HG03565 (cell line): ENCODE measurements around the gene PRDM2.
A peak's percentile ranks its signal among the peaks of the same experiment; 100 is the strongest.
"Not testable (repeated sequence)": the region's sequence is repeated elsewhere in the genome, so short reads cannot be mapped to it uniquely, and the experiment has no call there.

Source experiments
- ATAC-seq: cut with Tn5 transposase; IDR thresholded peaks from one replicate; pipeline ENCODE4 v1.9.1; 2021; ENCODE audit warnings: mild to moderate bottlenecking, moderate library complexity; ENCODE audit not compliant: unreplicated experiment

Gene PRDM2, protein sequence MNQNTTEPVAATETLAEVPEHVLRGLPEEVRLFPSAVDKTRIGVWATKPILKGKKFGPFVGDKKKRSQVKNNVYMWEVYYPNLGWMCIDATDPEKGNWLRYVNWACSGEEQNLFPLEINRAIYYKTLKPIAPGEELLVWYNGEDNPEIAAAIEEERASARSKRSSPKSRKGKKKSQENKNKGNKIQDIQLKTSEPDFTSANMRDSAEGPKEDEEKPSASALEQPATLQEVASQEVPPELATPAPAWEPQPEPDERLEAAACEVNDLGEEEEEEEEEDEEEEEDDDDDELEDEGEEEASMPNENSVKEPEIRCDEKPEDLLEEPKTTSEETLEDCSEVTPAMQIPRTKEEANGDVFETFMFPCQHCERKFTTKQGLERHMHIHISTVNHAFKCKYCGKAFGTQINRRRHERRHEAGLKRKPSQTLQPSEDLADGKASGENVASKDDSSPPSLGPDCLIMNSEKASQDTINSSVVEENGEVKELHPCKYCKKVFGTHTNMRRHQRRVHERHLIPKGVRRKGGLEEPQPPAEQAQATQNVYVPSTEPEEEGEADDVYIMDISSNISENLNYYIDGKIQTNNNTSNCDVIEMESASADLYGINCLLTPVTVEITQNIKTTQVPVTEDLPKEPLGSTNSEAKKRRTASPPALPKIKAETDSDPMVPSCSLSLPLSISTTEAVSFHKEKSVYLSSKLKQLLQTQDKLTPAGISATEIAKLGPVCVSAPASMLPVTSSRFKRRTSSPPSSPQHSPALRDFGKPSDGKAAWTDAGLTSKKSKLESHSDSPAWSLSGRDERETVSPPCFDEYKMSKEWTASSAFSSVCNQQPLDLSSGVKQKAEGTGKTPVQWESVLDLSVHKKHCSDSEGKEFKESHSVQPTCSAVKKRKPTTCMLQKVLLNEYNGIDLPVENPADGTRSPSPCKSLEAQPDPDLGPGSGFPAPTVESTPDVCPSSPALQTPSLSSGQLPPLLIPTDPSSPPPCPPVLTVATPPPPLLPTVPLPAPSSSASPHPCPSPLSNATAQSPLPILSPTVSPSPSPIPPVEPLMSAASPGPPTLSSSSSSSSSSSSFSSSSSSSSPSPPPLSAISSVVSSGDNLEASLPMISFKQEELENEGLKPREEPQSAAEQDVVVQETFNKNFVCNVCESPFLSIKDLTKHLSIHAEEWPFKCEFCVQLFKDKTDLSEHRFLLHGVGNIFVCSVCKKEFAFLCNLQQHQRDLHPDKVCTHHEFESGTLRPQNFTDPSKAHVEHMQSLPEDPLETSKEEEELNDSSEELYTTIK (N-terminal part only)

DNA sequence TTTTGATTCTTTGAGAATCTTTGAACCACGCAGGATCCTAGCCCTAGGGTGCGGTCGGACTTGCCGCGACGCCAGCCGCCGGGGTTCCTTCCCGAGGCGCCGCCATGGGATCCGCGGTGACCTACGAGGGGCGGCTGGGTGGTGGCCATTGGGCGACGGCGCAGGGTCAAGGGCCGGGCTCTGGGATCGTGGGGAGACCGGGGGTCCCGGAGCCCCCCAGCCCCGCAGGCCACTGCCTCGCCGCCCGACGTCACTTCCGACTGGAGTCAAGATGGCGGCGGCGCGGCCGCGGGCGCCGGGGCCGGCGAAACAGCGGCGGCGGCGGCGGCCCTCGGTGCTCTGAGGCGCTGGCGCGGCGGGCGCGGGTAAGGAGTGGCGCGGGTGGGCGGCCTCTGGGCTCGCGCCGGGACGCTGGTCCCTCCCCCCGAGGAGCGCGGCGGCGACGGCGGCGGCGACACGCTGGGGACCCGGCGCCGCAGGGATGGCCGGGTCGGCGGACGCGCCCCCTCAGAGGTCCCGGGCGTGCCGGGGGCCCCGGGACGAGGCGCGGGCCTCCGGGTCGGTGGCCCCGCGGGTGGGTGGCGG is at the start of gene PRDM2:
TSS of gene PRDM2 (plus strand) at position 253 of the 585 bp plus-strand sequence. CDS start 15,418 bp downstream, outside the sequence.
- no peak for ATAC-seq

DNA sequence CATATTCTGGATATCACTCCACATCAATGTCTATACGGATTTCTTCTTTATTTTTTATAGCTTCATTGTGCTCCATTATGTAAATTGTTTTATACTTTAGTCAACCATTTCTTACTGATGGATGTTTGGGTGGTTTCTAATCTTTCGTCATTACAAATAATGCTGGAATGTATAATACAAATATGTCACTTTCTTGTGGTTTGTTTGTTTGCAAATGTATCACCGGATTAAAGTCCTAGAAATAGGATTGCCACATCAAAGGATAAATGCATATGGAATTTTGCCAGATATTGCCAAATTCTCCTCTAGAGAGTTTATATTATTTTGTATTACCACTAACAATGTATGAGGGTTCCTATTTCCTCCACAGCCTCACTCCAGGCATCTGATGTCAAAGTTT is 48.7 kb upstream of the PRDM2 start:
- ATAC-seq = no peak

DNA sequence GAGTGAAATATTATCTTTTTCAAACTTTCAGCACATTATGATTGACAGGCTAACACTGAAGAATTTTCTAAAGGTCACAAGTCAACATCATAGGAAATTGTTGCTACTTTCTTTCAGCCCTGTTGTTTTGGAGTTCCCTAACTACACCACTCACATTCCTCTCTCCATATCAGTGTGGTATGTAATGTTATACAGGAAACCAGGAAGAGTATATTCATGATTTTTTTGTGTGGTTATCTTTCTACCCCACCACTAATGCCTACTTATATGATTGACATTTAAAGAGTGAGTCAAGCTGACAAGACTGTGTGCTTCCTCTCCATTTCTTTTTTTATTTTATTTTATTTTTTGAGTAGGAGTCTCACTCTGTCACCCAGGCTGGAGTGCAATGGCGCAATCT is 47.8 kb upstream of the PRDM2 start:
- ATAC-seq = no peak

DNA sequence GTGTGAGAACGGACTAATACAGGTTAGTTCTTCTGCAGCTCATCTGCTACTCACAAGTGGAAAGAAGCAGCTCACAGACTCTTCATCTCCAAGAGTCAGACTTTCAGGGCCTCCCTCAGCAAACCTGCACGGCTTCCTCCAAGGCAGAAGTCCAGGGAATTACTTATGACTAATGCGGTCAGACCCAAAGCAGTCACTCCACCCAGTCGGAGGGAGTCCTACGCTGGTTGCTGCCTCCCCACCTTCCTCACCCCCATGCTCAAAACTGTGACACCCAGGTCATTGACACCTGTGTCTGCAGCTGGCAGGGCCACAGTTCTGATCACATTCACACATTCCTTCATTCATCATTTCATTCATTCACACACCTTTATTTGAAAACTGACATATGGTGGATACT is 38.4 kb upstream of the PRDM2 start:
- no peak for ATAC-seq

DNA sequence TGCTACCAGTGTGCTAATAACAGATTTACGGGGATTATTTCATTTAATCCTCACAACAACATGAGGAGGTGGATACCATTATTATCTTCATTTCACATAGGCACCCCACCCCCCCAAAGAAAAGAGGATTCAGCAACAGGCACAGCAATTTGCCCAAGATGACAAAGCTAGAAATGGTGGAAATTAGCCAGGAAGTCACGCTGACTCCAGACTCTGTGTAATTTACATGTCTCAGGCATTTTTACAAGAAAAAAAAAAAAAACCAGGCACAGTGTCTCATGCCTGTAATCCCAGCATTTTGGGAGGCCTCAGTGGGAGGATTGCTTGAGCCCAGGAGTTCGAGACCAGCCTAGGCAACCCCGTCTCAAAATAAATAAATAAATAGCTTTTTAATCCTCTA is 37.5 kb upstream of the PRDM2 start:
- no peak for ATAC-seq

DNA sequence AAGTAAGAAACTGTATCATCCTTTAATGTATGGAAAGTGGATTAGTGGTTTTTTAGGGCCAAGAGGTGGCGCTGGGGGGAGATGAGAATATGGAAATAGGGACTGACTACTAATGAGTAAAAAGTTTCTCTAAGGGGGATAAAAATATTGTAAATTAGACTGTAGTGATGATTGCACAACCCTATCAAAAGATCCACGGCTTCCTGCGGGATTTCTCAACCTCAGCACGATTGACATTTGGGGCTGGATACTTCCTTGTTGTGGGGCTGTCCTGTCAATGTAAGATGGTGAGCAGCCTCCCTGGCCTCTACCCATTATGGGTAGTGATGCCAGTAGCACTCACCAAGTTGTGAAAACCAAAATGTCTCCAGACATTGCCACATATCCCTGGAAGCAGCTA is 36.0 kb upstream of the PRDM2 start:
- ATAC-seq = no peak

DNA sequence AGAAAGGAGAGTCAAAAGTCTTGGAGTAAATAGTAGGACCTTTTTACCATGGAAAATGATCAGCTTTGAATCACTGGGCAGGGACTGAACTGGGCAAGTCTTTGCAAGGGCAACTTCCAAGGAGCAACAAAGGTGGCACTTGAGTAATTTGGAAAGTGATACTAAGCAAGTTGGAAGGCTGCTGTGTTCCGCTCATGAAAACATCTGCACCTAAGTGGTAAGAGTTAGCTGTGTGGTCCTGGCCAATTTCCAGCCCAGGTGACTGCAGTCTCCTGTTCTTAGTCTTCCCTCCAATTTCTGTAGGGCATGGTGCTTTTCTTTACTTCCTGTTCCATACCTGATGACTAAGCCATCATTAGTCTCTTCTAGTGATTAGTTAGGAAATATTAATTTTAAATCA is 35.5 kb upstream of the PRDM2 start:
- ATAC-seq = no peak

DNA sequence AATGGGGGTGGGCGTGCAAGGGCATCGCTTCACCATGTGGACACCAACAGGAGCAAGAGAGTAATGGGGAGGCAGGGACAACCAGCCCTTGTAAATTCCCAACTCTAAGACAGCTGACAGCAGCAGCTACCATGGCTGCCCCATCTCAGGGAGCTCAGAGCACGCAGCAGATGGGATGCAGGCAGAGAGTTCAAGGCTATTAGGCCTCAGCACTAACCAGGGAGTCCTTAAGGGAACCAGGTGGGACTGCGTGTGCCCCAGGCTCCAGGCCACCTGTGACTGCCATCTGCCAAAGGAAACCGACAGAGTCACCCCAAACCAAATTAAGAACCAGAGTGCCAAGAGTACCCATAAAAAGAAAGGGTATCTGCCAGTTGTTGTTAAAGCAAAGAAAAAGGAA is 33.7 kb upstream of the PRDM2 start:
- no peak for ATAC-seq

DNA sequence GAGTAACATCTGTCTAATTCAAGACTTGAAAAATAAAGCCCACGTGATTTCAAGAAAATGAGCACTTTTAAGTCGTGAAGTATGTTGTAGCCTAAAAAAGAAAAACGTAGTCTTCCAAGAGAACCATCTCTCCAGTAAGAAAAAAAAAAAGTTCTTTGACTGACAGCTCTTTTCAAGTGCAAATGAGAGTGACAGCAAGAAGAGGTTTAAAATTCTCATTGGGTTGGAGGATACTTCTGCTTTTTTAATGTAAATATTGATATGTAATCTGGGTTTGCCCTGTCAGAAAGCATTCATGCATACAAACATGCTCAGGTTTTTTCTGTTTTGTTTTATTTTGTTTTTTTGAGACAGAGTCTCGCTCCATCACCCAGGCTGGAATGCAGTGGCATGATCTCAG is 32.3 kb upstream of the PRDM2 start:
- ATAC-seq = peak; percentile 33

DNA sequence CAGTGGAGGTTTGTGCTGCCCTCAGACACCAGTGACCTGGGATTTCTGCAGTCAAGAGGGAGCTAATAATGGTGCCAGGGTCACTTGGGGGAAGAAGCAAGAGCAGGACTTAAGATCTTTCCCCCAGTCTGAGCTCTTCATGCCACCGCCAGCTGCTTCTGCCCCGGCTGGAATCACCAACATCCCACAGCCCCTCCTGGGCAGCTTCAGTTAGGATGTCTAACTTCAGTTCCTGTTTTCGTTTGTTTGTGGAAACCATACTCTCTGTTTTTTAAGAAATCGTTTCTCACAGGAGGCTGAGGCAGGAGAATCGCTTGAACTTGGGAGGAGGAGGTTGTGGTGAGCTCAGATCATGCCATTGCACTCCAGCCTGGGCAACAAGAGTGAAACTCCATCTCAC is 25.6 kb upstream of the PRDM2 start:
- ATAC-seq = no peak

DNA sequence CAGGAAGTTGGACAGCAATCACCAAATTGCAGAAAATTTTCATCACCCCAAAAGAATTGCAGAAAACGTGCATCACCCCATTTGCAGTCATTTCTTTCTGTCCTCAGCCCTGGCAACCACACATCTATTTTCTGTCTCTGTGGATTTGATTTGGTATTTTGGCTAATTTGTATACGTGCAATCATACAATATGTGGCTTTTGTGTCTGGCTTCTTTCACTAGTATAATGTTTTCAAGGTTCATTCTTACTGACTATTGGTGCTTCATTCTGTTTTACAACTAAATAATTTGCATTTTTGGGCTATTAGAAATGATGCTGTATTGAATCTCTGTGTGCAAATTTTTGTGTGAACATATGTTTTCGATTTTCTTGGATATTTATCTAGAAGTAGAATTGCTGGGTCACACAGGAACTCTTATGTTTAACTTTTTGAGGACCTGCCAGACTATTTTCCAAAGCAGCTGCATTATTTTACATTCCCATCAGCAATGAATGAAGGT is 24.8 kb upstream of the PRDM2 start:
- ATAC-seq = no peak

DNA sequence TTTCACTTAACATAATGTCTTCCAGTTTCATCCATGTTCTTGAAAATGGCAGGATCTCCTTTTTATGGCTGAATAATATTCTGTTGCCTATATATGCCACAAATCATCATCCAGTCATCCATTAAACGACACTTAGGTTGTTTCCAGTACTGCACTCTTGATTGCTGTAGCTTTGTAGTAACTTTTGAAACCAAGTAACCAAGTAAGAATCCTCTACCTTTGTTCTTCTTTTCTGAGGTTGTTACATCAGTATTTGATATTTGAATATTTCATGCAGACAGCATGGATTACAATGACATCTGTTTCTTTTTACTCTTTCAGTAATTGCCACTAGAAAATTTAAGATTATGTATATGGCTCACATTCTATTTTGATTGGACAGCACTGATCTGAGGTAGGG is 22.1 kb upstream of the PRDM2 start:
- ATAC-seq = no peak

DNA sequence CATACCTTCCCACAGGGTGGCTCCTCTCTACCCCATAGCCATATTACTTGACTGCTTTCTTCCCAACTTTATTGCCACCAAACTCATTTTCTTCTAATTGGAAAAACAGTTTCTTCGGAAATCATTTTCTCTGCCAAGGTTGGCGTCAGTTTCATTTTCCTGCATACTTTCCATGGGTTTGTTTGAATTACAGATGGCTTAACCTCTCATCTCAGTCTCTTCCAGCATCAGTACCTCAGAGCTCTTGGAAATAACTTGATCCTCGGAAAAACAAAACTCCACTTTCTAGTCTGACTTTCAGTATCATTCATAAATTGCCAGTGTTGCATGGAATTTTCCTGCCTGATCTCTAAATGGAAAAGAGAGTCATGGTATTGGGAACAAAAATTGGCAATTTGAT is 20.3 kb upstream of the PRDM2 start:
- ATAC-seq = no peak

DNA sequence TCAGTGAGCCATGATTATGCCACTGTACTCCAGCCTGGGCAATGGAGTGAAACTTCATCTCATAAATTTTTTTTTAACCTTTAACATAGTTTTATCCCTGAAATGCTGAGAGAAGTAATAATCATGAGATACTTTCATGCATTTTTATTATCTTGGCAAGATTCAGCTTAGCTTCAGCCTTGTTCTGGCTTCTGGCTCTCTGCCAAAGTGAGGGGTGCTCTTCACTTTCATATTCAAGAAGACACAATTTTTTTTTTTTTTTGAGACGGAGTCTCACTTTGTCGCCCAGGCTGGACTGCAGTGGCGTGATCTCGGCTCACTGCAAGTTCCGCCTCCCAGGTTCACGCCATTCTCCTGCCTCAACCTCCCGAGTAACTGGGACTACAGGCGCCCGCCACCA is 19.4 kb upstream of the PRDM2 start:
- not testable (repeated sequence) for ATAC-seq

DNA sequence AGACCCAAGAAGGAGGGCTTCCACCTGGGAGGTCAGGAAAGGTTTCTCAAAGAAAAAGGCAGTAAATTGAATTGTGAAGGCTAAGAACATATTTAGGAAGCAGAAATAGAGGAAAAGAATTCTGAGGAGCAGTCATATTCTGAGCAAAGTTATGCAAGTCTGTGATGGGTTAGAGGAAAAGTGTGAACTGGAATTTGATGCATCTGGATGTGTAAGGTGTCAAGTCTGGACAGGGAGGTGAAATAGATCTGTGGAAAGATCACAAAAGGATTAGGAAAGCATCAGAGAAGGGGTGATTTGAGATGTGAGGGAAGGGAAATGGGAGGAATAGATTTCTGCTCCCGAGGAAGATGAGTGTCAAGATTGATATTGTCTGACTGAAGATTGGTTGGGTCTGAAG is 18.1 kb upstream of the PRDM2 start:
- ATAC-seq = no peak

DNA sequence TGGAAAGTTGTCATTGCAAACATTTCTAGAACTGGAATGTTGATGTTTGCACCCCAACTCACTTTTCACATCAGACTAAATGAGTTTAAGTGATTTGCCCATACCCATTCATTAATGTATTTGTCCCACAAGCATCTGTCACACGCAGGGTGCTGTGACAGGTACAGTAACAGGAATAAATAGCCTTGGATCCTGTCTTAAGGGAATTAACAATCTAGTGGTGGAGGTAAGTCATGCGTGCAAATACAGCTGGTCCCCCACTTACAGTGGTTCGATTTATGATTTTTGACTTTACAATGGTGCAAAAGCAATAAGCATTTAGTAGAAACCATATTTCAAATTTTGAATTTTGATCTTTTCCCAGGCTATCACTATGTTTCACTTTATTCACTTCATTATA is 17.5 kb upstream of the PRDM2 start:
- no peak for ATAC-seq

DNA sequence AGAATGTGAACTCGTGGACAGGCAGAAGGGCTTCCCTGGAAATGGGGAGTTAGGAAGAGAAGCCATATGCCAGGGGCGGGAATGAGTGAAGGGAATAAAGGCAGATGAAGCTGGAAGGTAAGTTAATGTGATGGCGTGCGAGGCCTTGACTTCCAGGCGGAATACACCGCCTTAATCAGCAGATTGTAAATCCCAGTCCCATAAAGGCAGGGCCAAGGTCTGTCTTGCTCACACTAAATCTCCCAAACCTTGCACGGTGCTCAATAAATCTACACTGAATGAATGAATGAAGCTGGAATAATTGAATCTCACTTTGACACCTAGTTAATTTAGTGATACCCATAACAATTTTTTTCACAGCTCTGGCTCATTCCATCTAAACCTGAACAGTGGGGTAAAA is 16.8 kb upstream of the PRDM2 start:
- no peak for ATAC-seq

DNA sequence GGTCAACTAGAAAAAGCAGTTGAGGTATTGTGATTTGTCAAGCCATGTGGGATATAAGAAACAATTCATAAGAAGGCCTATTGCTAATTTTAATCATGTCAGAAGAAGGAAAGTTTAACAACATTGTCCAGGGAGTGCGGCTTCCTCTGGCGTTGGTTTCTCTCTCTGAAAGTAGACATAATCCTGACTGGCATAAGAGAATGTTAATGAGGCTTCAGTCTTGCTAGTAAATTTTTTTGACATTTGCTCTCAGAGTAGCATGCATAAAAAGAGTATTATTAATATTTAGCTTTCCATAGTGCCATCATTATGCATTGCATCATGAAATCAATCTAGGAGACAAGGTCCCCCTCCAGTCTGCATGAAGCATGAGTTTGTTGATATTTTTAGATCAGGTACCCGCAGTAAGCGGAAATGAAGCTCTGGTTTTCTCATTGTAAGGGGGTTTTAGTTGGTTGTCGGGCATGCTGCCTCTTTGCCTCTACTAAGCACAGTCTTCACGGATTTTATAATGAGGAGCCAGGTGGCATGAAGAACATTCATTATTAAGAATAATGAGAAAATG is 12.8 kb upstream of the PRDM2 start:
- ATAC-seq = no peak

DNA sequence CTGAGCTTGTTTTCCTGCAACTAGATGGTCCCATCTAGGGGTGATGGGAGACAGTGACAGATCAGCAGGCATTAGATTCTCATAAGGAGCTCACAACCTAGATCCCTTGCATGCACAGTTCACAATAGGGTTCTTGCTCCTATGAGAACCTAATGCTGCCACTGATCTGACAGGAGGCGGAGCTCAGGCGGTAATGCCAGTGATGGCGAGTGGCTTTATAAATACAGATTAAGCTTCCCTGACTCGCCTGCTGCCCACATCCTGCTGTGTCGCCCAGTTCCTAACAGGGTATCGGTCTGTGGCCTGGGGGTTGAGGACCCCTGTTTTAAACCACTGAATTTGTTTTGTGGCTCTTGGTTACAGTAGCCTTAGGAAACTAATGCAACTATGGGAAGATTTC is 6.9 kb upstream of the PRDM2 start:
- not testable (repeated sequence) for ATAC-seq

DNA sequence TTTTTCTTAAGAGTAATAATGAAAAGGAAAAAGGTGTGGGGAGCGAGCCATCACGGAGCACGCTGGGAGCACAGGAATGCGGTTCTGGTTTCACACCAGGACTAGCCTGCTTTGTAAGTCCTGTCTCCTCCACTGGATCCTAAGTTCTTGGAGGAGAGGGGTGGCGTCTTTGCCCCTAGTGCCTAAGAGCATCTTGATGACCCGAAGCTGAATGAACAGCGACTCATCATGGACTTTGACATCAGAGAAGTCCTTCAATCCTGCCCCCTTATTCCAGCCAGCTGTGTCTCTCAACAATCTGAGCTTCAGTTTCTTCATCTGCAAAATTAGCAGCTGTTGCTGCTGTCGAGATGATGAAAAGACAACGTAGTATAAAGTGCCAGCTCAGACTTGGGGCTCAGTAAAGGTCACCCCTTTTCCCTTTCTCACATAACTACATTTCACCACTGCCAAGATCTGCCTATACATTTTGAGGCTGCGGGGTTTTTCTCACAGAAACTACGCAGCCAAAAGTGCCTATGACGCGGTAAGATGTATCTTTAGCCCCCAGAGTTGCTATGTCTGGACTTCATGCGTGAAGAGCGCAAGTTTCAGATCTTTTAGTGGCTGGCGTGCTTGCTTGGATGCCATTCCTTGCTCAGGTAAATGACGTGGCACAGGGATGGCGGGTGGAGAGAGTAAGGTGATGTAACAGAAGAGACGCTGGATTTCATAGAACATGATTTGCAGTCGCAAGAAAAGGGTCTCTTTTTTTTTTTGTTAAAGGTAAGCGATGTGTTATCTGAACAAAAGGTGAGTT is 4.9 kb upstream of the PRDM2 start:
- ATAC-seq = no peak
